ENCODE measurements around the gene IGF1R. TPM values are rescaled to one million over a fixed set of nuclear protein-coding genes. Genes with fewer than 3 reads are reported as not detected.

Gene IGF1R
- total RNA-seq, 6 donors from 2014 or later, result 31.0 to 142 (median 63.8) TPM

DNA sequence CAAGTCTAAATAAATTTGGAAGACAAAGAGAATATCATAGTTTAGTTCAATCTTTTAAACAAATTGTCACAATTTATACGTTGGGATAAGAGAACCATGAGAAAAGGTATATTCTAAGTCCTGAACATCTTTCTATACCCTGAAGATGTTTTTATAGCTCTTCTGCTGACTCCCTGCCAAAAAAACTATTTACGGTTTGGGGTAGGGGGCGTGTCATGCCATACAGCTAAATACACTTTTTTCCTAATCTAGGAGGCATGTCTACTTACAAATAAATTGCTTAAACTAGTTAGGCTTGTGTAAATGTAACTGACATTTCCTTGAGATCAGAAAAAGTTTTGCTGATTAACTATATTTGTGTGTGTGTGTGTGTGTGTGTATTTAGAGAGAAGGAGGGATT is 195.9 kb downstream of the IGF1R start:
- Histone ChIP-seq H3K4me1 (peaks cover 12 to 38% (median 24%) of the 10 kb centered on the region in 4 donors), H3K27me3 (no peaks in the 10 kb centered on the region), H3K36me3 (no peaks in the 10 kb centered on the region), H3K27ac (no peak overlapping the region), H3K9me3 (no peaks in the 10 kb centered on the region), H3K4me3 (no peak overlapping the region)
- DNase-seq (no peak), ATAC-seq (ENCODE audit: low FRiP score in 2 of 2) (no peak)
- TF ChIP-seq CTCF (IDR thresholded peaks at IDR 0.05) (no peak), POLR2A (IDR thresholded peaks at IDR 0.05) (no peak)
- WGBS, 2 donors, result 47 to 49% methylated on average over 3 of the region's 3 CpGs

DNA sequence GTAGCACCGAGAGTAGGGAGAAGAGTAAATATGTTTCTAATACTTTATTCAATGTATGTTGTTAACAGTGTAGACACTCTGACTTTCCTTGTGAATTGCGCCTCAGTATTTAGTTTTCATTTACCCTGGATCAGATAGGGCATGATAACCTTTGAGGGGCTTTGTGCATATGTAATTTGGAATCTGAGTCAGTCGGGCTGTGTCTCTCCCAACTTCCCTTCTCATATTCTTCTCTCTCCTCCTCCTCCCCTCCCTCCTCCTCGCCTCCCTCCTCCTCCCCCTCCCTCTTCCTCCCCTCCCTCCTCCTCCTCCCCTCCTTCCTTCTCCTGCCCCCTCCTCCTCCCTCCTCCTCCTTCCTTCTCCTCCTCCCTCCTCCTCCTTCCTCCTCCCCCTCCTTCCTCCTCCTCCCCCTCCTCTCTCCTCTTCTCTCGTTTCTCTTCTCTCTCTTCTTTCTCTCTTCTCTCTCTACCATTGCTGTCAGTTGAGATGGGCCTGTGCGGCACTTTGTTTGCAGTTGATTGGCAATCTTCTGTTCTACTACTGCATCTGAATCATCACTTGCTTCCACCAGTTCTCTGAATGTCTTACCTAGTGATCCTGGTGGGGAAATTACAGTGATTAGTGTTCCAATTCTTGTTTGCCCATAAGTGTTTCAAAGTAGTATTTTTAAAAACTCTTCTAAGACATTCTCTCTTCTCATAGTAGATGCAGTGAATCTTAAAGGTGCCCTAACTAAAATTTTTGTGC is 197.0 kb downstream of the IGF1R start:
- H3K36me3 ChIP-seq, result no peaks in the 10 kb centered on the region
- TF ChIP-seq EP300 (IDR thresholded peaks at IDR 0.05) (no peak), POLR2A (IDR thresholded peaks at IDR 0.05) (no peak), POLR2AphosphoS5 (IDR thresholded peaks at IDR 0.05) (no peak), CTCF (IDR thresholded peaks at IDR 0.05) (no peak)
- no peak for DNase-seq
- no peak overlapping the region for H3K4me3 ChIP-seq
- H3K27ac ChIP-seq, result peak overlapping the region in 1 of 4 donors; percentile 25
- no peaks in the 10 kb centered on the region for H3K9me3 ChIP-seq
- no peaks in the 10 kb centered on the region for H3K27me3 ChIP-seq
- WGBS, 2 donors, result 26 to 42% methylated on average over 6 of the region's 6 CpGs
- H3K4me1 ChIP-seq, result peaks cover 12 to 40% (median 27%) of the 10 kb centered on the region in 4 donors
- no peak for ATAC-seq (ENCODE audit: low FRiP score in 2 of 2)

- DNase-seq (peak; percentile 75 to 89), ATAC-seq (ENCODE audit: low FRiP score in 2 of 2) (peak; percentile 68 to 86)
- TF ChIP-seq EP300 (IDR thresholded peaks at IDR 0.05) (no peak), CTCF (IDR thresholded peaks at IDR 0.05) (peak; percentile 73 to 89 (median 80))
- H3K4me3 ChIP-seq, result peak overlapping the region in 1 of 4 donors; percentile 62
- no peaks in the 10 kb centered on the region for H3K27me3 ChIP-seq
- no peaks in the 10 kb centered on the region for H3K9me3 ChIP-seq
- H3K36me3 ChIP-seq, result no peaks in the 10 kb centered on the region
- H3K4me1 ChIP-seq, result peaks cover 38 to 49% (median 44%) of the 10 kb centered on the region in 4 donors
- WGBS, 2 donors, result 8 to 14% methylated on average over 15 of the region's 15 CpGs
- H3K27ac ChIP-seq, result peak overlapping the region; percentile 79 to 92 (median 86)
These were observed 202.7 kb downstream of the IGF1R start for GRCh38 chr15:98850961-98851572.

GRCh38 chr15:98853161-98853560 is 204.8 kb downstream of the IGF1R start:
- H3K4me3 ChIP-seq, result peak overlapping the region; percentile 1 to 62 (median 53)
- H3K27me3 ChIP-seq, result no peaks in the 10 kb centered on the region
- peak overlapping the region; percentile 79 to 92 (median 86) for H3K27ac ChIP-seq
- no peaks in the 10 kb centered on the region for H3K9me3 ChIP-seq
- peak; percentile 94 to 96 for ATAC-seq (ENCODE audit: low FRiP score in 2 of 2)
- peak; percentile 91 to 94 for DNase-seq
- TF ChIP-seq CTCF (IDR thresholded peaks at IDR 0.05), result no peak
- peak in 1 of 4 donors; percentile 36 for TF ChIP-seq POLR2A (IDR thresholded peaks at IDR 0.05)
- peak in 1 of 2 donors; percentile 78 for TF ChIP-seq POLR2AphosphoS5 (IDR thresholded peaks at IDR 0.05)
- peak in 1 of 4 donors; percentile 46 for TF ChIP-seq EP300 (IDR thresholded peaks at IDR 0.05)
- 2 to 3% methylated on average over 8 of the region's 8 CpGs for WGBS, 2 donors
- no peaks in the 10 kb centered on the region for H3K36me3 ChIP-seq
- peaks cover 49 to 69% (median 57%) of the 10 kb centered on the region in 4 donors for H3K4me1 ChIP-seq
